Measurements from ENCODE around the gene ADAMTSL1. TPM values are rescaled to one million over a fixed set of nuclear protein-coding genes. Genes with fewer than 3 reads are reported as not detected.

The ADAMTSL1 gene
- total RNA-seq, 2 donors from 2014 or later: 9.9 to 26.7 TPM

GRCh38 chr9:18810581-18810980, 336.6 kb downstream of the ADAMTSL1 start:
- DNase-seq (ENCODE audit: low spot score): no peak
- intact Hi-C loops (cut with DNase I): no loop called here

GRCh38 chr9:18811171-18811570, 337.2 kb downstream of the ADAMTSL1 start:
- intact Hi-C loops (cut with DNase I): no loop called here
- no peak for DNase-seq (ENCODE audit: low spot score)

GRCh38 chr9:18819418-18819817, 345.5 kb downstream of the ADAMTSL1 start:
- intact Hi-C loops (cut with DNase I): no loop called here

DNA sequence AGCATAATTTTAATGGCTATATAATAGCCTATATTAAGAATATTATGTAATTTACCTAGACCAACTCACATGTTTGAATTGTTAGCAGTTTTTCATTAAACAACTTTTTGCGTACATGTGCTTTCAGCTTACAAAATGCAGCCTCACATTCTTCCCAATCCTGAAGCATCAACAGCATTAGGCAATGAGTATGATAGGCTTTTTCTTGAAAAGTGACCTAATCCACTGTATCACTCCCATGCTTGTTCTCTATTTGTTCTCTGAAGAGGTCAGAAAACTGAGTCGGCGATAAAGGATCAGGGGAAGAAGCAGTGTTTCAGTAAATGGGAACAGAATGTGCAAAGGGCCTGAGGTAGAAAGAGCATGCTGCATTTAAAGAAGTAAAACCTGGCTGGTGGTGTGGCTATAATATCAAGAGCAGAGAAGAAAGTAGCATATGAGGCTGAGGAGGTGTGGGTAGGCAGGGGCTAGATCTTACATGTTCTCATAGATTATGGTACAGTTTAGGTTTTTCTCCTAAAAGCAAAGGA, 346.7 kb downstream of the ADAMTSL1 start:
- intact Hi-C loops (cut with DNase I): no loop called here
- DNase-seq (ENCODE audit: low spot score): no peak

More at GRCh38 chr9:18819418-18819817, 345.5 kb downstream of the ADAMTSL1 start:
- no peak for DNase-seq (ENCODE audit: low spot score)

GRCh38 chr9:18821788-18822187, 347.8 kb downstream of the ADAMTSL1 start:
- DNase-seq (ENCODE audit: low spot score): no peak
- intact Hi-C loops (cut with DNase I): no loop called here

DNA sequence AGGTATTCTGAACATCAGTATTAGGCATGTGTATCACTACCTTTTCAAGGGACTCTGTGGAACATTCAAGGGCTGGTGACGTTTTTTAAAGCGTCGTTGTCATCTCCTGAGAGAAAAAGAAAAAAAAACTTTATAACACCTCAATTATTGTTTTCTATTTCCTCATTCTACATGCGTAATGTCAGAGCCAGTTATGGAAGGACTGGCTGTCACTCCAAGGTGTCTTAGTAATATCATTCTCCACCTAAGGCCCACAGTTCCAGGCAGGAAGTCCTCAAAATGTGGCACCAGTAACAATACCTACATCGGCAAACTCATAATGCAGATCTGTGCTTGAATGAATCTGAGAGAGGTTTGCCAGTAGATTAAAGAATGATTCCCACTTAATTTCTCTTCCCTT, 348.9 kb downstream of the ADAMTSL1 start:
- DNase-seq (ENCODE audit: low spot score): no peak
- intact Hi-C loops (cut with DNase I): no loop called here

DNA sequence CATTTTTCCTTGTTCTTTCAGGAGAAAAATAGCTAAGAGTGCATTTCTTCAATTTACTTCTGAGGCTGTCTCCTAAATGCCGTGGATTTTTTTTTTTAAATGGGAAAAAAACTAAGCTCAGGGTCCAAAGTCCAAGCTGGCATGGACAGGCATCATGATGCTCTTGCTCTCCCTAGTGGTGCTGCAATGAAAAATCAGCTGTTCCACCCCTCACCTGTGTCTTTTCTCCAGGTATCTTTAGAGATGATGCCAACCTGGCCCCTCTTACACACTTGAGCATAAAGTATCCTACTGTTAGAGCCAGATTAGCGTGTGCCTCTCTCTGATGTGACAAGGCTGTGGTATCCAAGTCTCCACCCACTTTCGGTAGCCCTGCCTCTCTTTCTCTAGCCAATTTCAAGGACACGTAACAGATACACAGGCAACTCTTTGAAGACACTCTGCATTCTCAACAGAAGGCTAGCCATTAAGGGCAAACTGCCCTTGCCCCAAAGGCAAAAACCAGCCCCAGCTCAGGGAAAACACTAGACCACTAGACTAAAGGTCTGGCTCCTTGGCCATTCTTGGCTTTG, 350.2 kb downstream of the ADAMTSL1 start:
- intact Hi-C loops (cut with DNase I): no loop called here
- no peak for DNase-seq (ENCODE audit: low spot score)

DNA sequence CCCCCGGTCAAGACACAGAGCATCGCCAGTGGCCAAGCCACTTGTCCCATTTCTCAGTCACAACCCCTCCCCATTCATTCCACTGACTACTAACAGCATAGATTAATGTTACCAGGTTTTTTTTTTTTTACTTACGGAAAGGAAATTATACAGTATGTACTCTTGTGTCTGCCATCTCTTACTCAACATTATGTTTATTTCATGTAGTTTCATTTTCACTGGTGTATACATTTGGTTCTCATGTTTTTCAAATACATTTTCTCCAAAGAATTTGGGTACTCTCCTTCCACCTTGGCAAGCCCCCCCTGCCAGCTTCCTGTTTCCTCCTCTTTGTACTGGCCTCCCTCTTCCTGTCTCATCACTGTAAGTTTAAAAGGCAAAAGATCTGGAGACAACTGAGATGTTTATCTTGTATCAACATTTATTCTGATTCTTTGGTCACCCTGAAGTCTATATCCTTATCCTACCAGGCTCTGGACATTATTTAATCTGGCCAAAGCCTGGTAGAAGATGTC, 351.8 kb downstream of the ADAMTSL1 start:
- DNase-seq (ENCODE audit: low spot score): no peak
- intact Hi-C loops (cut with DNase I): no loop called here

GRCh38 chr9:18826248-18826647, 352.3 kb downstream of the ADAMTSL1 start:
- intact Hi-C loops (cut with DNase I): no loop called here
- no peak for DNase-seq (ENCODE audit: low spot score)

DNA sequence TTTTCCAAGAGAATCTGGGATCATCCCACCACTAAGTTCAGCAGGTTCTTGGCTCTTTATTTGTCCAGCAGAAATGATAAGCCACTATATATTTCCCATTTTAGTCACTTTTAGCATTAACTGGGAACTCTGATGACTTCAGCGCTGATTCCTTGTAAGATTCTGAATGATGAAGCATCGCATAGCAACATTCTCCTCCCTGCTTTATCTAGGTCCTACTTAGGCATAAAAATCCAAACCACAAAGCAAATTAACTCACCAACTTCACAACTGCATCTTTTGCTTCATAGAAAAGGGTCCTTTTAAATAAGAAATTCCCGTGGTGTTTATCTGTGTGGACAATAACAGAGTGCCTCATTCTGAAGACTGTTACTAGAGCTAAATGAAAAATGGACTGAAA, 355.1 kb downstream of the ADAMTSL1 start:
- DNase-seq (ENCODE audit: low spot score): no peak
- intact Hi-C loops (cut with DNase I): no loop called here

DNA sequence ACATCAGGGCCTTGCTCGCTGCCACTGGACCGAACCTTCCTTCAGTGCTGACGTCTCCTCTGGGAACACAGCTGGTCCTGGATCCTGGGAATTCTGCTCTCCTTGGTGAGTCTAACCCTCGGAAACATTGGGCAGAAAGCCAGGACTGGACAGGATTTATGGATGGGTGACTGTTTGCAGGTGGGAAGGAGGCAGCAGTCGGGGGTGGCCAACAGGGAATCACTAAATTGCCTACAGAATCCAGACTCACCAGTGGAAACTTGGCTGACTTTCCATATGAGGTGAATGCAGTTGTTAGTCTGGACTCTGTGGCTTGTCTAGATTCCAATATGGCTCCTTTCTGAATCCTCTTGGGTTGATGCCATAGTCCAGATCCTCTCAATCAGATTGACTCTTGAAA, 355.9 kb downstream of the ADAMTSL1 start:
- intact Hi-C loops (cut with DNase I): no loop called here
- no peak for DNase-seq (ENCODE audit: low spot score)

- intact Hi-C loops (cut with DNase I): no loop called here
- no peak for DNase-seq (ENCODE audit: low spot score)
These were observed 360.9 kb downstream of the ADAMTSL1 start for GRCh38 chr9:18834740-18835361.

- no peak for DNase-seq (ENCODE audit: low spot score)
- intact Hi-C loops (cut with DNase I): no loop called here
These were observed 363.4 kb downstream of the ADAMTSL1 start for GRCh38 chr9:18837402-18837801.

- no peak for DNase-seq (ENCODE audit: low spot score)
- intact Hi-C loops (cut with DNase I): no loop called here
These were observed 373.8 kb downstream of the ADAMTSL1 start for GRCh38 chr9:18847576-18848275.

GRCh38 chr9:18848657-18849056, 374.7 kb downstream of the ADAMTSL1 start:
- no peak for DNase-seq (ENCODE audit: low spot score)
- intact Hi-C loops (cut with DNase I): no loop called here

DNA sequence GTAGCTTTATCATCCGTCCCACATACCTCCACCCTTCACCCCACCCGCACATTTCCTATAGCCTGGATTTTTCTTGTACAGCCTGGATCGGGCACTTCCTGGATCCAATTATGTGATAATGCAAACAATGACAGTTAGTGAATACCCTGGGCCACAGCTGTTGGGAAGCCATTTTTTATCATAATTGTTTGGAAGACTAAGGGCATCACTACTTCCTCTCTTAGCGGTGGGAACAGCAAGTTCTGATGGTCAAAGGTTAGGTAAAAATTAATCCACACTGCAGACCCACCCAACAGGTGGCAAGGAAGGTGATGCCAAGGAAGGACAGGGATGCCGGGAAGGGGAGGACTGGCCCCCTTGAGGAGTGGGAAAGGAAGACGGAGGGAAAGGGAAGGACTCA, 375.3 kb downstream of the ADAMTSL1 start:
- intact Hi-C loops (cut with DNase I): no loop called here
- no peak for DNase-seq (ENCODE audit: low spot score)

- DNase-seq (ENCODE audit: low spot score): no peak
- intact Hi-C loops (cut with DNase I): loop anchor here in 1 of 2 donors (10.0 kb wide), 1 partner anchor 415 kb away; no protein-coding TSS in a partner anchor
These were observed 376.1 kb downstream of the ADAMTSL1 start for GRCh38 chr9:18849890-18850677.

DNA sequence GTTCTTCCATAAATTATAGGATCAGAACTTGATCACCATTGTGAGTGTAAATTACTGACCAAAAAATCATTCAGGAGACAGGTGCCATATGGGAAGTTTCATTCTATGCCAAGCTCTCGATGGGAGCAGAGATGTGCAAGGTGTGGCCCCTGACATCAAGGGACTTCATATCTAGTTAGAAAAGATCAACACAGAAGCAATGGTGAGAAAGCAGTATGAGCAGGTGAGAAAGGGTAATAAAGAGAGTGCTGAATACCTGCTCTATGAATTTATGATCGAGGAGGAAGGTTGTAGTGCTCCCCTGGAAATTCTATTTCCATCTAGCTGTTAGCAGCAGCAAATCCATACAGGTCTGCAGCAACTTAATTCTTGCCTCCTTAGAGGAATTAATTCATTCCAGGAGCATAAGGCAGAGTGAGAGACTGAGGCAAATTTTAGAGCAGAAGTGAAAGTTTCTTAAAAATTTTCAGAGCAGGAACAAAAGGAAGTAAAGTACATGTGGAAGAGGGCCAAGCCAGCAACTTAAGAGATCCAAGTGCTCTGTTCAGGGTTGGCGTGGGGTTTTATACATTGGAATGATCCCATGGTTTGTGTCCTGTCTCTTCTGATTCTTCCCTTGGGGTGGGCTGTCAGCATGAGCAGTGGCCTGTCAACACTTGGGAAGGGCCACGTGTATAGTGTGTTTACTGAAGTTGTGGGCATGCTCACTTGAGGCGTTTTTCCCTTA, 377.3 kb downstream of the ADAMTSL1 start:
- intact Hi-C loops (cut with DNase I): loop anchor here in 1 of 2 donors (10.0 kb wide), 1 partner anchor 416 kb away; no protein-coding TSS in a partner anchor
- no peak for DNase-seq (ENCODE audit: low spot score)

DNA sequence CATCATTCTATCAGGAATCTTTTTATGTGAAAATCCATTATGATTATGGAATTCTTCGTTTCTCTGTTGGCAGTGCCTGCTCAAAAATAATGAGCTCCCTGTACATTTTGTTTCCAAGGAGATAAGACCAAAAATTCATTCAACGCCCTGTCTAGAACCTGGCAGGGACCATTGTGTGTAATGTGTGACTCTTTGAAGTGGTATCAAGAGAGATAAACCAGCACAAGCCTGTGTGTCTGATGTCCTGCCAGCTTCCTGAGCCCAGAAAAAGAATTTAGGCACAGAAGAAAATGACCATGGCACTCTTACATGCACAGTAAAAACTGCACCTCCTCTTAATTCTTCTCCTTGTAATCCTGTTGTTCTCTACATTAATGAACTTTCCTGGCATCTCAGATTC, 381.7 kb downstream of the ADAMTSL1 start:
- DNase-seq (ENCODE audit: low spot score): no peak
- intact Hi-C loops (cut with DNase I): loop anchor here in 1 of 2 donors (10.0 kb wide), 1 partner anchor 421 kb away; no protein-coding TSS in a partner anchor
